HG03575 (cell line): ENCODE data around the gene TRERF1.
"Not testable (repeated sequence)": the region's sequence is repeated elsewhere in the genome, so short reads cannot be mapped to it uniquely, and the experiment has no call there.

Experiments
- ATAC-seq: cut with Tn5 transposase; IDR thresholded peaks from one replicate; pipeline ENCODE4 v1.9.1; 2021; ENCODE audit not compliant: unreplicated experiment, insufficient number of reproducible peaks, low FRiP score; ENCODE audit errors: extremely low read depth

Gene TRERF1, protein sequence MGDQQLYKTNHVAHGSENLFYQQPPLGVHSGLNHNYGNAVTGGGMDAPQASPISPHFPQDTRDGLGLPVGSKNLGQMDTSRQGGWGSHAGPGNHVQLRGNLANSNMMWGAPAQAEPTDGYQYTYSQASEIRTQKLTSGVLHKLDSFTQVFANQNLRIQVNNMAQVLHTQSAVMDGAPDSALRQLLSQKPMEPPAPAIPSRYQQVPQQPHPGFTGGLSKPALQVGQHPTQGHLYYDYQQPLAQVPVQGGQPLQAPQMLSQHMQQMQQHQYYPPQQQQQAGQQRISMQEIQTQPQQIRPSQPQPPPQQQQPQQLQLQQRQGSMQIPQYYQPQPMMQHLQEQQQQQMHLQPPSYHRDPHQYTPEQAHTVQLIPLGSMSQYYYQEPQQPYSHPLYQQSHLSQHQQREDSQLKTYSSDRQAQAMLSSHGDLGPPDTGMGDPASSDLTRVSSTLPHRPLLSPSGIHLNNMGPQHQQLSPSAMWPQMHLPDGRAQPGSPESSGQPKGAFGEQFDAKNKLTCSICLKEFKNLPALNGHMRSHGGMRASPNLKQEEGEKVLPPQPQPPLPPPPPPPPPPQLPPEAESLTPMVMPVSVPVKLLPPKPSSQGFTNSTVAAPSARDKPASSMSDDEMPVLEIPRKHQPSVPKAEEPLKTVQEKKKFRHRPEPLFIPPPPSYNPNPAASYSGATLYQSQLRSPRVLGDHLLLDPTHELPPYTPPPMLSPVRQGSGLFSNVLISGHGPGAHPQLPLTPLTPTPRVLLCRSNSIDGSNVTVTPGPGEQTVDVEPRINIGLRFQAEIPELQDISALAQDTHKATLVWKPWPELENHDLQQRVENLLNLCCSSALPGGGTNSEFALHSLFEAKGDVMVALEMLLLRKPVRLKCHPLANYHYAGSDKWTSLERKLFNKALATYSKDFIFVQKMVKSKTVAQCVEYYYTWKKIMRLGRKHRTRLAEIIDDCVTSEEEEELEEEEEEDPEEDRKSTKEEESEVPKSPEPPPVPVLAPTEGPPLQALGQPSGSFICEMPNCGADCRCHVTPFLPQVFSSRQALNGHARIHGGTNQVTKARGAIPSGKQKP (N-terminal part only)

DNA sequence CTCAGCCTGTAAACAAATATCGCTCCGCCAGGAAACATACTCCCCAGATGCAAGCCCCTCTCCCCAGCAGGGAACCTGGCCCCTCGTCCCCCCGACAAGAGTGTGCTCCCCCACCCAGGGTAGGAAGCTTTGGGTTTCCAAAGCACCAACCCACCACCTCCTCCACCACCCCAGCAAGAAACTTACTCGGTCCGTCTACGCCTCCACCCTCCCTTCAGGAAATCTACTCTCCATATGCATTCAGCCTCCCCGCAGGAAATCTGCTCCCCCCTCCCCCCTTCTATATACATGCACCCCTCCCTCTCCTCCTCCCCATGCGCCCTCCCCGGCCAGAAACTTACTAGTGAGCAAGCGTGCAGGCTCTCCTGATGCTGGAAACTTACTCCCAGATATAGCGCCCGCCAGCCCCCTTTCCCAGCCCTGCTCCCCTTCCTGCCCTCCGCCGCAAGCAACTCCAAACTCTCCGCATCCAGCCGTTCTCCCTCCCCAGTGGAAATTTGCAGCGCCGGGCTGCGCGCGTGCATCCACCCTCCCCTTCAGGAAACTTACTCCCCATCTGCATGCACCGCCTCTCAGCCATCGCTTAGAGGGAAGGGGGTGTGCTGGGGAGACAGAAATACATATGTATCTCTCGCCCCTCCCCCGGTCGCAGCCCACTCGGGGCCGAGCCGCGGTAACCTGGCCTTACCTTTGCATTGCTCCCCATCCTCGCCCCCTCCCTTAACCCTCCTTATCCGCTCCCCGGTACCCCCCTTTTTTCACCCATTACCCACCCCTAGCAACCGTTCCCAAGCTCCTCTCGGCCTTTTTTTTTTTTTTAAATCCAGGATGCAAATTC, at the start of gene TRERF1:
Gene TRERF1 (minus strand): TSS at position 594 of the 838 bp plus-strand sequence. CDS start 182,336 bp downstream, outside the sequence.
- no peak for ATAC-seq

DNA sequence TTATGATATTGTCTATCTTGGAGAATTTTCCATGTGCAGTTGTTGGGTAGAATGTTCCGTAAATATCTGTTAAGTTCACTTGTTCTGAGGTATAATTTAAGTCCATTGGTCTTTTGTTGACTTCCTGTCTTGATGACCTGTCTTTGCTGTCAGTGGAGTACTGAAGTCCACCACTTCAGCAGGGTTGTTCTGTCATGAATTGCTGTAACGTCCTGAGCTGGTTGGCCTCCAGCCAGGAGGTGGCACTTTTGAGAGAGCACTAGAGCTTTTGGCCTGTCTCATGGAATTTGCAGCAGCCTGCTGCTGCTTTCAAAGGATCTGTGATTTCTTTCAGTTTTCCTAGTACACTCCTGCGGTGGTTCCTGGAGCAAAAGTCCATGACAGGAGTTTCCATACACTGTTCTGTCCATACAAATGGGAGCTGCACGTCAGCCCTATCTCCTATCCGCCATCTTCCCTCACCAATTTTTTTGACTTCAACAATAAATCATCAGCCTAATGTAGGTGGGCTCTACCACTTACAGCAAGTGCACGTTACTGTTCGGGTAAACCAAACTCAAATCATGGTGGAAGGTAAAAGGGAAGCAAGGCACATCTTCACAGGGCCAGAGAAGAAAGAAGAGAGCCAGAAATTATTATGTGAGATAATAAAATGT, 46.9 kb upstream of the TRERF1 start:
- no peak for ATAC-seq

DNA sequence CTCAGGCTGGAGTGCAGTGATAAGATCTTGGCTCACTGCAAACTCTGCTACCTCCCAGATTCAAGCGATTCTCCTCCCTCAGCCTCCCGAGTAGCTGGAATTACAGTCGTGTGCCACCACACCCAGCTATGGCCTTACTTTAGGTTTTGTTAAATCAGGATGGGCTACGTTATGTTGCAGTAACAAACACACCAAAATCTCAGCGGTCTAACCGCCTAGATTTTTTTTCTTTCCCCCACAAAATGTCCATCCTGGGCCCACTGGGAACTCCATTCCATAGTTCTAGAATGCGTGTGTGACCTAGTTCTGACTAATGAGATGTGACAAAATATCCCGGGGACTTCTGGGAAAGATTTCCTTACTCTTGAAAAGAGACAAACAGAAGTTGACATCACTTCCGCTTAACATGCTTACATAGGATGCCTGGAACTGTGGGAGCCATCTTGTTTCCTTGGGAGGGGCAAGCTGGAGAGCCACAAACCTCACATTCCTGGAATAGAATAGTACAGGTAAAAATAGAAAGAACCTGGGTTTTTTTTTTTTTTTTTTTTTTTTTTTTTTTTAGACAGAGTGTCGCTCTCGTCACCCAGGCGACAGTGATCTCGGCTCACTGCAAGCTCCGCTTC, 42.3 kb upstream of the TRERF1 start:
- ATAC-seq = no peak

DNA sequence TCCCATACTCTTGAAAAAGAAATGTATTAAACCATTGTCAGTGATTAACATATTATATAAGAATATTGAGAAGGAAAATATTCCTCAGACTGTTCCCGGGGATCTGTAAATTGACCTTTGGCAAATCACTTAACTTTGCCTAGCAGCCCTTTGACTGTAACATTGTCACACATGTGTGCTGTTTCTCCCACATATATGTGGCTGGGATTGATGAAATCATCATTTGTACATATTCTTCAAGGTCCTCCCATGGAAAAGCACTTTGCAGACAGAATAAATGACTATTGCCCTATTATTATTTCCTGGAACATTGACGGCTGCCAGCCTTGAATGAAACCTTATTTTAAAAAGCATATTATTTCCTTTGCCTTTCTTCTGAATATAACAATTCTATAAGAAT, 36.4 kb upstream of the TRERF1 start:
- no peak for ATAC-seq

DNA sequence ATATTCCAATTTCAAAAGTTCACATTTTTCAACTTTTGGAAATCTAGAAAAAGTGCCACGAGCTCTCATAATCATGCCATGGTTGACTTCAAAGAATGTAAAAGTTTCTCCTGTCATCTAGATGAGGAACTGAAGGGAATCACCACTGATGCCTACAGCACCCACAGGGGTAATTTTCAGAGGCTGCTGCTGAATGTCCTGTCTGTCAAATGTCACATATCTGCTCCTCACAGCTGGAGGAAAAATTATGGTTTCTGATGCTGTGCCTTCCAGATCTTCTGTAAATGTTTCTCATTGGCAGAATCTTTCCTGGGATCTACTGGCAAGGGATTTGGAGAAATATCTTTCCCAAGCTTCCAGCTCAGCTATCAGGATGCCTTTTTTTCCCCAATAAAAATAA, 32.5 kb upstream of the TRERF1 start:
- no peak for ATAC-seq

DNA sequence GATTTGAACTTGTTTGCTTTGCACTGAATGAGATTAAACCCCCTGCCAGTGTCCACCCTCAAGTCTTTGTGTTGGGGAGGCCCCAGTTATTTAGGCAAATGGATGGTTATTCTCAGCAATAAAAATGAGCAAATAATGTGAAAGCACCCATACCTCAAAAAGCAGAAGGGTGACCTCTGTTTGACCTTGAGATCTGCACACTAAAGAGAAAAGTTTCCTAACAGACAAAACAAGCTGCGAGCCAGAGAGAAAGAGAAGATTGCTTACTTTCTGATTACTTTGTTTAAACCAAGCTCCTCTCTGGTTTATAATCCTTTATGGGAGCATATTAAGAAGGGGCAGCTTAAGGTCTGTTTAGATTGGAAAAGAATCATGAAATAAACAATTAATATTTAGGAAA, 30.4 kb upstream of the TRERF1 start:
- ATAC-seq = no peak

DNA sequence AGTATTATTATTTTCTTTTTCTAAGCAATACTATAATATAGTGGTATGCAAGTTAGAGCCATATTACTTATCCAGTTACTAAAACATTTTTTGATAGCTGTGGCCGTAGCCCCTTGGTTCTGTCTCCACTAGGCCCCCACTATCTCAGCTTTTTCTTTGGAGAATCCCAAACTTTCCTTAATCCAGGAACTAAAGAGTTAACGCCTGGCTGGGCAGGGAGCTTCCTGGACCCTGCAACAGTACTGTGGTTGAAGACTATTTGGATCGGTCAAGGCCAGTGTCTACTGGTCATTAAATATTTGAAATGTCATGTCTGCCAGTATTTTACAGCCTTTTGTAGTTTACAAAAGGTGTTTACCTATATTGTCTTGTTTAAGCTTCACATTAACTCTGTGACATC, 20.0 kb upstream of the TRERF1 start:
- ATAC-seq = no peak

DNA sequence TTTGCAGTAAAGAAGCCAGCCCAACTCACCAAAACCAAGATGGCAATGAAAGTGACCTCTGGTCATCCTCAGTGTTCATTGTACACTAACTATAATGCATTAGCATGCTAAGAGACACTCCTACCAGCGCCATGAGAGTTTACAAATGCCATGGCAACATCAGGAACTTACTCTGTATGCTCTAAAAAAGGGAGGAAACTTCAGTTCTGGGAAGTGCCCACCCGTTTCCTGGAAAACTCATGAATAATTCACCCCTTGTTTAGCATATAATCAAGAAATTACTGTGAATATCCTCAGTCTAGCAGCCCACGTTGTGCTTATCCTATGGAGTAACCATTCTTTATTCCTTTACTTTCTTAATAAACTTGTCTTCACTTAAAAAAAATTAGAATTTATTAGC, 19.4 kb upstream of the TRERF1 start:
- no peak for ATAC-seq

DNA sequence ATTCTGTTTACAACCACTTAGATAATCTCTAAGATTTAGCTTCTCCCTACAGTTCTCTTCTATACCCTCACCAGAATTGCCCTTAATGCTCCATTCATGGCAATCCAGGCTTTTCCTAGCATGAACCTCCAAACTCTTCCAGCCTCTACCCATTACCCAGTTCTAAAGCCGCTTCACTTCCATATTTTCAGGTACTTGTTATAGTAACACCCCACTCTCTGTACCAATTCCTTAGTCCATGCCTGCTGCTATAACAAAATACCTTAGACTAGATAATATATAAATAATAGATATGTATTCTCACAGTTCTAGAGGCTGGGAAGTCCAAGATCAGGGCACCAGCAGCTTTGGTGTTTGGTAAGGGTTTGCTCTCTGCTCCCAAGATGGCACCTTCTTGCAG, 16.5 kb upstream of the TRERF1 start:
- ATAC-seq = no peak

DNA sequence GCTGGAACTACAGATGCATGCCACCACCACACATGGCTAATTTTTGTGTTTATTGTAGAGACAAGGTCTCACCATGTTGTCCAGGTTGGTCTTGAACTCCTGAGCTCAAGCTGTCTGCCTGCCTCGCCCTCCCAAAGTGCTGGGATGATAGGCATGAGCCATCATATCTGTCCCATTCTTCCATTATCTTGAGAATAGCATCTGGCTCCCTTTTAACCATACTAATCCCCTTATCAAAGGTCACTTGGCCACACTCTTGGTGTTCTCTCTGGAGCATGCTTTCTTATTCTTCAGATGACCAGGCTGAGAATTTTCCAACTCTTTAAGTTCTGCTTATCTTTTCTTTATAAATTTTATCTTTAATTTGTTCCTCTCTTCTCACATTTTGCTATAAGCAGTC, 15.9 kb upstream of the TRERF1 start:
- ATAC-seq = no peak

DNA sequence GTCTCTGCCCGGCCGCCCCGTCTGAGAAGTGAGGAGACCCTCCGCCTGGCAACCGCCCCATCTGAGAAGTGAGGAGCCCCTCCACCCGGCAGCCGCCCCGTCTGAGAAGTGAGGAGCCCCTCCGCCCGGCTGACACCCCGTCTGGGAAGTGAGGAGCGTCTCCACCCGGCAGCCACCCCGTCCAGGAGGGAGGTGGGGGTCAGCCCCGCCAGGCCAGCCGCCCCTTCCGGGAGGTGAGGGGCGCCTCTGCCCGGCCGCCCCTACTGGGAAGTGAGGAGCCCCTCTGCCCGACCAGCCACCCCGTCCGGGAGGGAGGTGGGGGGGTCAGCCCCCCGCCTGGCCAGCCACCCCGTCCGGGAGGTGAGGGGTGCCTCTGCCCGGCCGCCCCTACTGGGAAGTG, 14.7 kb upstream of the TRERF1 start:
- not testable (repeated sequence) for ATAC-seq

DNA sequence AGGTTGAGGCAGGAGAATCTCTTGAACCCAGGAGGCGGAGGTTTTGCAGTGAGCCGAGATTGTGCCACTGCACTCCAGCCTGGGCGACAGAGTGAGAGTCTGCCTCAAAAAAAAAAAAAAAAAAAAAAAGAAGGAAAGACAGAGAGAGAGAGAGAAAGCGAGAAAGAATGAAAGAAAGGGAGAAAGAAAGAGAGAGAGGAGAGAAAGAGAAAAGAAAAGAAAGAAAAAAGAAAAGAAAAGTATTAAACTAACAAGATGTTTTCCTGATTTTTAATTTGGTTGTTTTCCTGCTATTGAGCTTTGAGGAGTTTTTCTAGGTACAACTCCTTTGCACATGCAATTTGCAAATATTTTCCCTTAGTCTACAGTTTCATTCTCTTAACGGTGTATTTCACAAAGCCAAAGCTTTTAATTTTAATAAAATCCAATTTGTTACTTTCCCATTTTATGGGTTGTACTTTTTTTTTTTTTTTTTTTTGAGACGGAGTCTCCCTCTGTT, 10.8 kb upstream of the TRERF1 start:
- ATAC-seq = no peak

DNA sequence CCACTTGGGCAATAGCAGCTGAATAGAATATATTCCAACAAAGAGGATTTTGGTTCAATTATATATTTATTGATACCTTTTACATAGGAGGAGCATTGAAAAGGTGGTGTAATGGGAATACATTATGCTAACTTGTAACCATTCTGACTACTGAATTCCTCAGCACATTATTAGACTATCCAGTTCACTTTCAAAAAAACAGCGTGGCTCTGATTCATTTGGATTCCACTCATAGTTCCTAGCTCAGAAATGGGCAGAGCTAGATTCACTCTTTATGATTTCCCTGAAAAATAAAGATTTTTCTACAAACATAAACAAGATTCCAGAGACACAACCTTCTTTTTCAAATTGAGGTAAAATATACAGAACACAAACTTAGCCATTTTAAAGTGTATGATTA, 9.2 kb upstream of the TRERF1 start:
- ATAC-seq = no peak

DNA sequence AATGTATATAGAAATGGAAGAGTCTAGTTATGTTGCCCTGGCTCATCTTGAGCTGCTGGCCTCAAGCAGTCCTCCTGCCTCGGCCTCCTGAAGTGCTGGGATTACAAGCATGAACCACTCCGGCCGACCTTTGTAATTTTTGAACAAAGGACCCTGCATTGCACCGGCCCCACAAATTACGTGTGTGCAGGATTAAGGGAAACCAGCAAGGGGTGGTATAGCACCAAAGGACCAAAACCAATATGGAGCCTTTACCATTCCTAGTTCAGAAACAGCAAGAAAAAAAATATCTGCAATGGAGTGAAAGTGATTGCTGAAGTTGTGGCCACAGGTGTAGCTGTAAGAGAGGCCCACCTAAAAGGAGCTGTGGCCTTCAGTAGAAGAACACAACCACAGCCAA, 8.2 kb upstream of the TRERF1 start:
- ATAC-seq = no peak

DNA sequence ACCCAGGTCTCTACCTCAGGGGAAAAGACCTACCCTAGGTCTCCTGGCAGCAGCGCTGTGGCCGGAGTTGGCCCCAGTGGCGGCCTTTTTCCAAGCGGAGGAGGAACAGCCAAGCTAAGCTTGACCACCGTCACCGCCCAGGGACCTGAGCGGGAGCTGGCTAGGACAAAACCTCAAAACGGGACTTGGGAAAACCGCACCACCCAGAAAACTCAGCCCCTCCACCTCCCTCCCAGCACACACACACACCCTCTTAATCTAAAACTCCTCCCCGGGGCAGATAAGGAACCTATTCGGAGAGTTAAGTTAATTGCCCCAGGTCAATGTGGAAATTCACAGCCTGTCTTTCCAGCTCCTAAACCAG, 2.7 kb upstream of the TRERF1 start:
- ATAC-seq = no peak

DNA sequence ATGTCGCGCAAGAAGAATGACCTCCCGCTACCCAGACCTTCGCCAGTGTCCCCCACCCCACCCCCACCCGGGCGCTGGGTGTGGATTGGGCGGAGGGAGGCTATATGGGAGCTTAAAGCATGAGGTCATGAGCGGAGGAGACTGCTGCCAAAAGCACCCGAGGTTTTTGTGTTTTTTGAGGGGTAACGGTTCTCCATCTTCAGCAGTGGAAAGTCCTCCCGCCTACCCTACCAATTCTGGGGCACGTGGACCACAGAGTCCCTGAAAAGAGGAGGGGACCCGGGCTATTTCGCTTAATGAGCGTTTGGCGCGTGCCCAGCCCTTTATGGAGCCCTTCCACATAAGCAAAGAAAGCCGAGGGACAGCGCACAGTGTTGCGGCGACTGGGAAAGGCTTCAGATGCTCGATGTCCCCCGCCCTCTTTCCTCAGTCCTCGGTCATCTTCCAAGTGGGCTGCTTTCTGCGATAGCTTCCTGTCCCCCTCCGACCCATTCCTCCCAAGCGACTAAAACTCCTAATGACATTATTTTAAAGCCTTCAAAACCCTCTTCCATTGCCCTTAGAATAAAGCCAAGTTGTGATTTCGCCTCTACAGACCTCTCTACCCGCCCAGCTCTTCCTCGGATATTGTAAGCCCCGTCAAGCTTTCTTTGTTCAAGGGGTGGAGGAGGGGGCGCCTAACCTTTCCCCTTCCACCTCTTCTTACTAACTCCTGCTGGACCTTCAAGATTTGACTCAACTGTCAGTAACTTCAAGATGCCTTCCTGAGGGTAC, 2.1 kb upstream of the TRERF1 start:
- no peak for ATAC-seq

DNA sequence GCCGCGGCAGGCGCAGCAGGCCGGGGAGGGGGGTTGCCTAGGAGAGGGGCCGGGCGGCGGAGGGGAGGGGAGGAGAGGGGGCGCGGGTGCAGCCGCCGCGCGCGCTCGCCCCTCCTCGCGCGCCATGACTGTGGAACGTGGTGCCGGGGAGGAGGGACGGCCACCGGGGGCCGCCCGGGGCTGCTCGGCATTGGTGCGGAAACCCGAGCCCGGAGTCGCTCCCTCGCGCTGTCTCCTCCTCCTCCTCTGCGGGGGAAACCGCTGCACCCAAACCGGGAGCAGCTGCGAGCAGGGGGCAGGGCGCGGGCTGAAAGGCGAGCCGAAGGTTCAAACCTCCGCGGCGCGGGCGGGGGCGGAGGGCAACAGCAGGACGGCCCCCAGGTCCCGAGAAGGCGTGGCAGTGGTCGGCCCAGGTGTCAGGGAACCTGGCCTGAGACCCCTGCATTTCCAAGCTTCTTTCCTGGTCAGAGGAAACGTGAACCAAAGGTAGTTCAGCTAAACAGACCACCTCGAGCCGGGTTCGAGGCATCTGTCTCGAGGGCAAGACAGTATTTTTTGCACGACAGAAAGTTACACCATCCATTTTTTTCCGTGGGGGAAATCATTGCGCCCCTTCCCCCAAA, 1.4 kb upstream of the TRERF1 start:
- no peak for ATAC-seq
